ENCODE results near the gene FRMD6.

- no peak for TF ChIP-seq CTCF (IDR thresholded peaks at IDR 0.05)
- no peak for TF ChIP-seq POLR2A (IDR thresholded peaks at IDR 0.05)
These were observed 46.1 kb upstream of the FRMD6 start for GRCh38 chr14:51605575-51605974.

Measured in uterus (tissue), 2 donors.